Esophagus squamous epithelium (tissue), 5 donors: ENCODE data around the gene PROB1. TPM values are rescaled to one million over a fixed set of nuclear protein-coding genes. Genes with fewer than 3 reads are reported as not detected.
A peak's percentile ranks its signal among the peaks of the same experiment; 100 is the strongest.

Experiments used
- DNase-seq: peaks from one replicate; lab custom pipeline; 2025; lab: John Stamatoyannopoulos, UW
- H3K27ac ChIP-seq, 4 donors: fragments of 200-600 bp; sonication (generic); one replicate each; pipeline ENCODE4 v1.5.1; 2016 to 2019; ENCODE audit warnings: mild to moderate bottlenecking in 1 of 4
- H3K27me3 ChIP-seq, 4 donors: fragments of 200-600 bp; sonication (generic); 1 replicate in 3 of 4; 2 replicates in 1 of 4; pipeline versions ENCODE4 v1.5.1 to v1.6.0; 2017 to 2021; ENCODE audit warnings: antibody characterized with exemption in 1 of 4
- H3K36me3 ChIP-seq, 3 donors: fragments of 200-600 bp; sonication (generic); one replicate each; pipeline ENCODE4 v1.5.1; 2016 to 2019
- H3K4me1 ChIP-seq, 3 donors: fragments of 200-600 bp; sonication (generic); one replicate each; pipeline ENCODE4 v1.5.1; 2017 to 2019
- H3K4me3 ChIP-seq, 4 donors: fragments of 200-600 bp; sonication (generic); 1 replicate in 3 of 4; 2 replicates in 1 of 4; pipeline ENCODE4 v1.5.1; 2016 to 2019; ENCODE audit warnings: mild to moderate bottlenecking in 2 of 4, moderate library complexity in 1 of 4
- H3K9me3 ChIP-seq, 3 donors: fragments of 200-600 bp; sonication (generic); one replicate each; pipeline ENCODE4 v1.5.1; 2016 to 2019
- CTCF ChIP-seq, 6 experiments: fragments of 450-650 bp in 4 of 6; fragments of 200-600 bp in 2 of 6; sonication (generic) in 2 of 6; IDR thresholded peaks; one replicate each; pipeline ENCODE4 v1.5.1; 2016 to 2019; ENCODE audit warnings: antibody characterized with exemption in 6 of 6, mild to moderate bottlenecking in 4 of 6, moderate library complexity in 4 of 6
- POLR2A ChIP-seq, 4 donors: fragments of 450-650 bp; IDR thresholded peaks; one replicate each; pipeline ENCODE4 v1.6.1; 2017; ENCODE audit warnings: antibody characterized with exemption in 4 of 4, mild to moderate bottlenecking in 4 of 4, moderate library complexity in 3 of 4
- WGBS, 2 donors: methylation state at CpG; one replicate each; pipeline ENCODE4 v1.1.5; 2018; 5-methylcytosine and 5-hydroxymethylcytosine counted together
- intact Hi-C: fragments of 100-400 bp; cut with DNase I; formaldehyde crosslinking; loops from one replicate; pipeline ENCODE4 v1.15.0; 2022
- total RNA-seq, 4 donors: library from RNA; depleted of rRNA; stranded (reverse); fragments of >200 nt; gene quantifications; one replicate each; pipeline ENCODE4 v1.1.0, GENCODE V29; 2016
- donor health status: DM: yes; HTN: yes; CAD: no.

The PROB1 gene
- total RNA-seq, 4 donors from 2014 or later: 0.95 to 1.8 (median 1.0) TPM

- Histone ChIP-seq H3K27ac (peak overlapping the region in 3 of 4 donors; percentile 99), H3K36me3 (peaks cover 0 to 16% (median 0%) of the 10 kb centered on the region in 3 donors), H3K4me1 (peaks cover 14 to 46% (median 23%) of the 10 kb centered on the region in 3 donors), H3K9me3 (no peaks in the 10 kb centered on the region), H3K27me3 (no peaks in the 10 kb centered on the region), H3K4me3 (peak overlapping the region; percentile 87 to 89 (median 88))
- 2% methylated on average over 7 to 8 of the region's 17 CpGs for WGBS, 2 donors
- intact Hi-C loops: loop anchor here (5.0 kb wide), 1 partner anchor 51 kb away; no protein-coding TSS in a partner anchor
- no peak for DNase-seq
- TF ChIP-seq POLR2A (IDR thresholded peaks at IDR 0.05) (no peak), CTCF (IDR thresholded peaks at IDR 0.05) (no peak)
Measured at GRCh38 chr5:139341187-139341688, 53.7 kb downstream of the PROB1 start.

Other genes with a start within 250 kb of the PROB1 start
- gene SIL1, start 196.7 kb downstream of the PROB1 start, total RNA-seq: 10 to 100 TPM; 18.0 to 34.6 (median 18.3) TPM
- gene MATR3, start 101.4 kb downstream of the PROB1 start, total RNA-seq: 100 to 1,000 TPM; 103 to 185 (median 147) TPM
- 10 to 100 TPM; 33.7 to 69.0 (median 57.6) TPM for gene PAIP2, start 53.2 kb downstream of the PROB1 start, total RNA-seq
- gene SLC23A1, start 11.8 kb downstream of the PROB1 start, total RNA-seq: 1 to 10 TPM in 1 of 4 donors, not detected in 3; 6.4 TPM
- gene MZB1, start 5.2 kb downstream of the PROB1 start, total RNA-seq: 10 to 100 TPM in 1 of 4 donors, 1 to 10 TPM in 1, under 1 TPM in 2; 0.49 to 11.0 (median 2.0) TPM
- 1 to 10 TPM; 1.5 to 5.9 (median 5.5) TPM for gene SPATA24, start 9.0 kb upstream of the PROB1 start, total RNA-seq
- 1 to 10 TPM in 3 of 4 donors, under 1 TPM in 1; 0.53 to 6.9 (median 3.9) TPM for gene DNAJC18, start 44.4 kb upstream of the PROB1 start, total RNA-seq
- gene ECSCR, start 67.6 kb upstream of the PROB1 start, total RNA-seq: 10 to 100 TPM in 2 of 4 donors, 1 to 10 TPM in 2; 1.7 to 19.5 (median 6.9) TPM
- gene SMIM33, start 75.9 kb upstream of the PROB1 start, total RNA-seq: not detected
- gene STING1, start 87.7 kb upstream of the PROB1 start, total RNA-seq: 10 to 100 TPM; 33.0 to 49.6 (median 38.6) TPM
- 10 to 100 TPM; 63.7 to 85.4 (median 81.1) TPM for gene UBE2D2, start 166.2 kb upstream of the PROB1 start, total RNA-seq